SK-N-SH treated with all-trans-retinoic acid at 6 μM for 48 hours (cell line): ENCODE results near the gene RBAK.

ENCODE experiments used
- CREB5 ChIP-seq: fragments of 250-450 bp; sonication (Bioruptor Pico); IDR thresholded peaks from 2 replicates; pipeline ENCODE4 v1.5.1; 2020; ENCODE audit warnings: low read depth, mild to moderate bottlenecking, moderate library complexity
- PATZ1 ChIP-seq: fragments of 250-450 bp; sonication (Bioruptor Pico); IDR thresholded peaks from 2 replicates; pipeline ENCODE4 v1.8.0; 2020; ENCODE audit warnings: mild to moderate bottlenecking, moderate library complexity, borderline replicate concordance
- TCF4 ChIP-seq: fragments of 250-450 bp; sonication (Bioruptor Pico); IDR thresholded peaks from 2 replicates; pipeline ENCODE4 v1.8.0; 2021; ENCODE audit warnings: mild to moderate bottlenecking, moderate library complexity, borderline replicate concordance
- ZFP3 ChIP-seq: fragments of 250-450 bp; sonication (Bioruptor Pico); IDR thresholded peaks from 2 replicates; pipeline ENCODE4 v1.5.0; 2020; ENCODE audit warnings: mild to moderate bottlenecking, moderate library complexity
- ZFP30 ChIP-seq: fragments of 450-650 bp; formaldehyde crosslinking; IDR thresholded peaks from 2 replicates; pipeline ENCODE4 v1.5.0; 2022; ENCODE audit warnings: mild to moderate bottlenecking, moderate library complexity

GRCh38 chr7:5035276-5035675 lies 10.4 kb upstream of the RBAK start:
- no peak for TF ChIP-seq ZFP3 (CRISPR knock-in tag)
- TF ChIP-seq ZFP30 (CRISPR knock-in tag): no peak
- no peak for TF ChIP-seq PATZ1 (CRISPR knock-in tag)
- no peak for TF ChIP-seq TCF4
- no peak for TF ChIP-seq CREB5 (CRISPR knock-in tag)
